SK-N-SH (cell line): ENCODE measurements around the gene RGPD4. TPM values are rescaled to one million over a fixed set of nuclear protein-coding genes. Genes with fewer than 3 reads are reported as not detected.

ENCODE experiments used
- CTCF ChIA-PET: fragments of 300-600, 350-600 bp; formaldehyde crosslinking; extraction: SDS; loops from one replicate; lab custom pipeline; 2021; lab: Yijun Ruan, JAX
- POLR2A ChIA-PET: fragments of 350-600 bp; sonication (Branson Sonifier 250); formaldehyde crosslinking; extraction: SDS; loops from one replicate; lab custom pipeline; 2020; ENCODE audit warnings: antibody characterized with exemption, inconsistent platforms; lab: Yijun Ruan, JAX
- DNase-seq: peaks from one replicate; pipeline ENCODE4 v3.0.0; 2012
- H2AFZ ChIP-seq: fragments of 200-600 bp; sonication (generic); 2 replicates; pipeline ENCODE4 v1.8.1; 2016; ENCODE audit warnings: antibody characterized with exemption, mild to moderate bottlenecking, low read depth
- H3F3A ChIP-seq: fragments of 200-600 bp; sonication (generic); replicated peaks from 2 replicates; pipeline ENCODE3; 2016; ENCODE audit warnings: antibody characterized with exemption, mild to moderate bottlenecking; ENCODE audit not compliant: insufficient read depth
- H3K27ac ChIP-seq, 2 experiments: fragments of 200-500 bp in 1 of 2; fragments of 200-600 bp in 1 of 2; sonication (Bioruptor generic) in 1 of 2; sonication (generic), shearing (Covaris generic) in 1 of 2; 2 replicates each; pipeline versions ENCODE4 v1.5.1 to v1.6.1; 2014 to 2016; ENCODE audit warnings: low read depth in 2 of 2, inconsistent platforms in 1 of 2, low read length in 1 of 2, mild to moderate bottlenecking in 1 of 2, mixed read lengths in 1 of 2
- H3K27me3 ChIP-seq: fragments of 200-600 bp; sonication (generic), shearing (Covaris generic); 2 replicates; pipeline ENCODE4 v1.6.1; 2016; ENCODE audit warnings: mixed run types; ENCODE audit not compliant: insufficient read depth
- H3K36me3 ChIP-seq, 2 experiments: fragments of 200-500 bp in 1 of 2; fragments of 200-600 bp in 1 of 2; sonication (Bioruptor generic) in 1 of 2; sonication (generic) in 1 of 2; replicated peaks in 1 of 2; 2 replicates each; pipeline versions ENCODE3 to v1.5.1; 2014 to 2016; ENCODE audit warnings: low read length in 1 of 2, mild to moderate bottlenecking in 1 of 2; ENCODE audit not compliant: insufficient read depth in 2 of 2, control insufficient read depth in 1 of 2
- H3K4me1 ChIP-seq, 2 experiments: fragments of 200-500 bp in 1 of 2; fragments of 200-600 bp in 1 of 2; sonication (Bioruptor generic) in 1 of 2; sonication (generic), shearing (Covaris generic) in 1 of 2; 2 replicates each; pipeline versions ENCODE4 v1.5.1 to v1.6.1; 2014 to 2016; ENCODE audit warnings: low read depth in 1 of 2, low read length in 1 of 2, mixed run types in 1 of 2; ENCODE audit not compliant: insufficient read depth in 2 of 2, control insufficient read depth in 1 of 2
- H3K4me2 ChIP-seq: fragments of 200-600 bp; sonication (generic), shearing (Covaris generic); 2 replicates; pipeline ENCODE4 v1.6.1; 2017; ENCODE audit warnings: mixed run types
- H3K4me3 ChIP-seq, 2 experiments: fragments of 200-500 bp in 1 of 2; fragments of 200-600 bp in 1 of 2; sonication (Bioruptor generic) in 1 of 2; sonication (generic), shearing (Covaris generic) in 1 of 2; 2 replicates each; pipeline versions ENCODE4 v1.5.1 to v1.8.1; 2014 to 2016; ENCODE audit warnings: low read depth in 2 of 2, inconsistent platforms in 1 of 2, low read length in 1 of 2, mild to moderate bottlenecking in 1 of 2, mixed read lengths in 1 of 2, moderate library complexity in 1 of 2
- H3K79me2 ChIP-seq: fragments of 200-600 bp; sonication (generic); 2 replicates; pipeline ENCODE4 v1.8.1; 2017; ENCODE audit warnings: mild to moderate bottlenecking; ENCODE audit not compliant: insufficient read depth
- H3K9ac ChIP-seq: fragments of 200-600 bp; sonication (generic); 2 replicates; pipeline ENCODE4 v1.6.1; 2017; ENCODE audit warnings: mixed run types
- H3K9me2 ChIP-seq: fragments of 200-600 bp; sonication (generic); 2 replicates; pipeline ENCODE4 v1.6.1; 2017; ENCODE audit warnings: mixed run types
- H3K9me3 ChIP-seq: fragments of 200-600 bp; sonication (generic); 2 replicates; pipeline ENCODE4 v1.6.1; 2017; ENCODE audit warnings: mixed run types, mild to moderate bottlenecking, moderate library complexity
- H4K20me1 ChIP-seq: fragments of 200-600 bp; sonication (generic); 2 replicates; pipeline ENCODE4 v1.6.1; 2017; ENCODE audit warnings: mild to moderate bottlenecking, mixed run types; ENCODE audit not compliant: insufficient read depth
- CHD2 ChIP-seq: fragments of 150-350 bp; IDR thresholded peaks from 2 replicates; pipeline ENCODE4 v1.6.1; 2018; ENCODE audit warnings: low read length; ENCODE audit not compliant: partially characterized antibody
- CTCF ChIP-seq: fragments of 200-600 bp; sonication (generic); IDR thresholded peaks from 2 replicates; pipeline ENCODE4 v1.6.1; 2017; ENCODE audit warnings: antibody characterized with exemption, mild to moderate bottlenecking, moderate library complexity
- EP300 ChIP-seq, 2 experiments: IDR thresholded peaks; 2 replicates each; pipeline versions ENCODE4 v1.4.0 to v1.6.1; 2012; ENCODE audit warnings: borderline replicate concordance in 1 of 2, low read depth in 1 of 2, low read length in 1 of 2
- EZH2phosphoT487 ChIP-seq: fragments of 200-600 bp; sonication (generic); IDR thresholded peaks from 2 replicates; pipeline ENCODE4 v1.6.1; 2017; ENCODE audit warnings: low read depth, mixed run types, mild to moderate bottlenecking, antibody characterized with exemption, moderate library complexity, borderline replicate concordance
- FOXM1 ChIP-seq: IDR thresholded peaks from 2 replicates; pipeline ENCODE4 v1.4.0; 2012; ENCODE audit warnings: low read depth, mild to moderate bottlenecking
- GATA2 ChIP-seq: sonication (generic); formaldehyde crosslinking; IDR thresholded peaks from 2 replicates; pipeline ENCODE4 v1.5.0; 2020; ENCODE audit warnings: mild to moderate bottlenecking, missing genetic modification reagents
- IRF3 ChIP-seq: fragments of 150-350 bp; IDR thresholded peaks from 2 replicates; pipeline ENCODE4 v1.6.1; 2016; ENCODE audit warnings: mild to moderate bottlenecking, low read depth, low read length
- JUND ChIP-seq: IDR thresholded peaks from 2 replicates; pipeline ENCODE4 v1.4.0; 2012
- MAX ChIP-seq: IDR thresholded peaks from 2 replicates; pipeline ENCODE4 v1.4.0; 2012; ENCODE audit warnings: low read depth
- MEF2A ChIP-seq: IDR thresholded peaks from 2 replicates; pipeline ENCODE4 v1.4.0; 2012; ENCODE audit warnings: low read depth, borderline replicate concordance
- NFIC ChIP-seq: IDR thresholded peaks from 2 replicates; pipeline ENCODE4 v1.4.0; 2012; ENCODE audit warnings: borderline replicate concordance
- NRF1 ChIP-seq: IDR thresholded peaks from 2 replicates; pipeline ENCODE4 v1.6.1; 2012; ENCODE audit warnings: low read depth, mild to moderate bottlenecking, low read length
- PBX3 ChIP-seq: IDR thresholded peaks from 2 replicates; pipeline ENCODE4; 2012
- POLR2AphosphoS5 ChIP-seq: IDR thresholded peaks from 2 replicates; pipeline ENCODE4 v1.6.1; 2012; ENCODE audit warnings: low read depth, low read length
- RCOR1 ChIP-seq: fragments of 150-350 bp; IDR thresholded peaks from 2 replicates; pipeline ENCODE4 v1.6.1; 2017; ENCODE audit warnings: antibody characterized with exemption, low read length
- RFX5 ChIP-seq: IDR thresholded peaks from 2 replicates; pipeline ENCODE4 v1.6.1; 2012; ENCODE audit warnings: mild to moderate bottlenecking, improper control_type of control experiment, low read length
- SIN3A ChIP-seq: IDR thresholded peaks from 2 replicates; pipeline ENCODE4 v1.6.1; 2012; ENCODE audit warnings: low read depth, mild to moderate bottlenecking, low read length, moderate library complexity, borderline replicate concordance
- SMC3 ChIP-seq: IDR thresholded peaks from 2 replicates; pipeline ENCODE4 v1.6.1; 2012; ENCODE audit warnings: low read depth, low read length, improper control_type of control experiment
- TEAD4 ChIP-seq: IDR thresholded peaks from 2 replicates; pipeline ENCODE4 v1.4.0; 2012; ENCODE audit warnings: mild to moderate bottlenecking, borderline replicate concordance; ENCODE audit not compliant: insufficient read depth
- ZBTB33 ChIP-seq: IDR thresholded peaks from 2 replicates; pipeline ENCODE4 v1.4.0; 2012; ENCODE audit warnings: low read depth, borderline replicate concordance
- WGBS: methylation state at CpG from one replicate; pipeline ENCODE4 v1.1.6; 2017; ENCODE audit warnings: low lambda C conversion rate; 5-methylcytosine and 5-hydroxymethylcytosine counted together
- polyA plus RNA-seq, 3 experiments: library from polyadenylated mRNA; depleted of rRNA; stranded (reverse); fragments of >200 nt; gene quantifications; 2 replicates each; pipeline ENCODE4 v1.2.3, GENCODE V29; 2012

Gene RGPD4
- polyA plus RNA-seq, 1 of the 3 experiments (the other 2 are of a cell fraction): not detected

GRCh38 chr2:107801498-107801897, 25.2 kb upstream of the RGPD4 start:
- Histone ChIP-seq H3K79me2 (no peaks in the 10 kb centered on the region), H3F3A (no peaks in the 10 kb centered on the region), H3K4me1 (peaks cover 0 to 3% of the 10 kb centered on the region in 2 experiments; a peak in 1 of 4 replicates), H3K4me2 (no peak overlapping the region), H3K4me3 (no peak overlapping the region), H3K9ac (no peak overlapping the region), H3K27ac (no peak overlapping the region), H3K27me3 (no peaks in the 10 kb centered on the region)
- no peak for DNase-seq
- no peak for TF ChIP-seq SIN3A
- no peak for TF ChIP-seq GATA2
- TF ChIP-seq EP300 (IDR thresholded peaks at IDR 0.05; ENCODE audit: borderline replicate concordance in 1 of 2, low read depth in 1 of 2, low read length in 1 of 2): no peak
- no peak for TF ChIP-seq POLR2AphosphoS5
- no peak for TF ChIP-seq CHD2
- no peak for TF ChIP-seq IRF3
- TF ChIP-seq SMC3: no peak
- TF ChIP-seq JUND: no peak
- TF ChIP-seq MAX: no peak
- no peak for TF ChIP-seq RFX5
- TF ChIP-seq ZBTB33: no peak
- no peak for TF ChIP-seq TEAD4
- TF ChIP-seq NFIC: no peak
- no peak for TF ChIP-seq EZH2phosphoT487
- TF ChIP-seq MEF2A: no peak
- TF ChIP-seq RCOR1: no peak
- no peak for TF ChIP-seq FOXM1
- TF ChIP-seq NRF1: no peak
- TF ChIP-seq CTCF: no peak
- no peak for TF ChIP-seq PBX3
- TF ChIP-seq, all 33 proteins: peak for 0
- Histone ChIP-seq H3K9me2 (no peaks in the 10 kb centered on the region), H3K36me3 (no peaks in the 10 kb centered on the region), H4K20me1 (no peaks in the 10 kb centered on the region), H3K9me3 (no peaks in the 10 kb centered on the region), H2AFZ (no peak overlapping the region)
- ChIA-PET CTCF (no interaction called here), POLR2A (no interaction called here)
- 44% methylated on average over 2 of the region's 2 CpGs for WGBS
